ENCODE results near the gene CHRM4. TPM values are rescaled to one million over a fixed set of nuclear protein-coding genes. Genes with fewer than 3 reads are reported as not detected.

CHRM4 gene
- polyA plus RNA-seq, 2 of the 4 experiments (the other 2 are of a cell fraction) = 0.17 to 0.28 TPM

DNA sequence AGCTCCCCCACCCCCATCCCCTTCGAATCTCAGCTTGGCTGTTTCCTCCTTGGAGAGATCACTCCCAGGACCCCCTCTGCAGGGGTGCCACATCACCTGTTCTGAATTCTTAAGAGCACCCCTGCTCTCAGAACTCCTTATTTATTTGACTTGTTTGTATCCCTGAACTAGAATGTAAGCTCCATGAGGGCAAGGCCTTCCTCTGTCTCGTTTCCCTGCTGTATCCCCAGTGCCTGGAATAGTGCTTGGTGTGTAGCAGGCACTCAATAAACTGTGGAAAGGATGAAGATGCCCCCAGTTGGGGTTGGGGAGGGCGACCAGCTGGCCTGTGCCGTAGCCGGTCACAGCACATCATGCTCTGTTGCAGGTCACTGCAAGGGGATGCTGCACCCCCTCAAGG is 13.7 kb downstream of the CHRM4 start:
- FAIRE-seq (no peak), ATAC-seq (no peak), DNase-seq (ENCODE audit: low read depth in 1 of 2, low spot score in 1 of 2) (no peak)
- Histone ChIP-seq H3K4me2 (no peak overlapping the region), H3K4me1 (no peaks in the 10 kb centered on the region; the same call in 2 of the 3 replicates), H3K27ac (no peak overlapping the region), H3K9me3 (no peaks in the 10 kb centered on the region), H3K4me3 (no peak overlapping the region)
- 95% methylated on average over 3 of the region's 5 CpGs for WGBS (ENCODE audit: missing lambda C conversion rate)
- no peak for TF ChIP-seq ZNF302 (CRISPR knock-in tag; IDR thresholded peaks at IDR 0.05)
- TF ChIP-seq TP53 (CRISPR knock-in tag; IDR thresholded peaks at IDR 0.05) = no peak
- TF ChIP-seq HDAC2 (IDR thresholded peaks at IDR 0.05) = no peak
- TF ChIP-seq NPAS2 (CRISPR knock-in tag; IDR thresholded peaks at IDR 0.05; ENCODE audit: borderline replicate concordance) = no peak
- no peak for TF ChIP-seq POLR2A (IDR thresholded peaks at IDR 0.05; ENCODE audit: low read length)
- TF ChIP-seq, protein P1, sequence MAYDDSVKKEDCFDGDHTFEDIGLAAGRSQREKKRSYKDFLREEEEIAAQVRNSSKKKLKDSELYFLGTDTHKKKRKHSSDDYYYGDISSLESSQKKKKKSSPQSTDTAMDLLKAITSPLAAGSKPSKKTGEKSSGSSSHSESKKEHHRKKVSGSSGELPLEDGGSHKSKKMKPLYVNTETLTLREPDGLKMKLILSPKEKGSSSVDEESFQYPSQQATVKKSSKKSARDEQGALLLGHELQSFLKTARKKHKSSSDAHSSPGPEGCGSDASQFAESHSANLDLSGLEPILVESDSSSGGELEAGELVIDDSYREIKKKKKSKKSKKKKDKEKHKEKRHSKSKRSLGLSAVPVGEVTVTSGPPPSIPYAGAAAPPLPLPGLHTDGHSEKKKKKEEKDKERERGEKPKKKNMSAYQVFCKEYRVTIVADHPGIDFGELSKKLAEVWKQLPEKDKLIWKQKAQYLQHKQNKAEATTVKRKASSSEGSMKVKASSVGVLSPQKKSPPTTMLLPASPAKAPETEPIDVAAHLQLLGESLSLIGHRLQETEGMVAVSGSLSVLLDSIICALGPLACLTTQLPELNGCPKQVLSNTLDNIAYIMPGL (CRISPR knock-in tag; IDR thresholded peaks at IDR 0.05; ENCODE audit: borderline replicate concordance) = no peak
- TF ChIP-seq ZC3H11A (IDR thresholded peaks at IDR 0.05) = no peak
- TF ChIP-seq HOXA7 (CRISPR knock-in tag; IDR thresholded peaks at IDR 0.05) = no peak
- TF ChIP-seq MAFK (IDR thresholded peaks at IDR 0.05; ENCODE audit: partially characterized antibody) = no peak
- TF ChIP-seq CEBPB (IDR thresholded peaks at IDR 0.05) = no peak
- TF ChIP-seq, protein P2, sequence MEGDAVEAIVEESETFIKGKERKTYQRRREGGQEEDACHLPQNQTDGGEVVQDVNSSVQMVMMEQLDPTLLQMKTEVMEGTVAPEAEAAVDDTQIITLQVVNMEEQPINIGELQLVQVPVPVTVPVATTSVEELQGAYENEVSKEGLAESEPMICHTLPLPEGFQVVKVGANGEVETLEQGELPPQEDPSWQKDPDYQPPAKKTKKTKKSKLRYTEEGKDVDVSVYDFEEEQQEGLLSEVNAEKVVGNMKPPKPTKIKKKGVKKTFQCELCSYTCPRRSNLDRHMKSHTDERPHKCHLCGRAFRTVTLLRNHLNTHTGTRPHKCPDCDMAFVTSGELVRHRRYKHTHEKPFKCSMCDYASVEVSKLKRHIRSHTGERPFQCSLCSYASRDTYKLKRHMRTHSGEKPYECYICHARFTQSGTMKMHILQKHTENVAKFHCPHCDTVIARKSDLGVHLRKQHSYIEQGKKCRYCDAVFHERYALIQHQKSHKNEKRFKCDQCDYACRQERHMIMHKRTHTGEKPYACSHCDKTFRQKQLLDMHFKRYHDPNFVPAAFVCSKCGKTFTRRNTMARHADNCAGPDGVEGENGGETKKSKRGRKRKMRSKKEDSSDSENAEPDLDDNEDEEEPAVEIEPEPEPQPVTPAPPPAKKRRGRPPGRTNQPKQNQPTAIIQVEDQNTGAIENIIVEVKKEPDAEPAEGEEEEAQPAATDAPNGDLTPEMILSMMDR (IDR thresholded peaks at IDR 0.05) = no peak
- no peak for TF ChIP-seq PHF8 (IDR thresholded peaks at IDR 0.05; ENCODE audit: borderline replicate concordance, low read depth)
- no peak for TF ChIP-seq FOSB (CRISPR knock-in tag; IDR thresholded peaks at IDR 0.05)
- no peak for TF ChIP-seq FOSL2 (IDR thresholded peaks at IDR 0.05)
- TF ChIP-seq FOSL2 (CRISPR knock-in tag; IDR thresholded peaks at IDR 0.05) = no peak
- ChIA-PET POLR2A (no interaction called here), CTCF (interaction anchor here (0.9 to 19.6 kb wide), 6 partner anchors 8 to 160 kb away, joined by 3 to 220 read pairs (median 12); partner anchors contain the start of genes CHRM4 and DGKZ)

DNA sequence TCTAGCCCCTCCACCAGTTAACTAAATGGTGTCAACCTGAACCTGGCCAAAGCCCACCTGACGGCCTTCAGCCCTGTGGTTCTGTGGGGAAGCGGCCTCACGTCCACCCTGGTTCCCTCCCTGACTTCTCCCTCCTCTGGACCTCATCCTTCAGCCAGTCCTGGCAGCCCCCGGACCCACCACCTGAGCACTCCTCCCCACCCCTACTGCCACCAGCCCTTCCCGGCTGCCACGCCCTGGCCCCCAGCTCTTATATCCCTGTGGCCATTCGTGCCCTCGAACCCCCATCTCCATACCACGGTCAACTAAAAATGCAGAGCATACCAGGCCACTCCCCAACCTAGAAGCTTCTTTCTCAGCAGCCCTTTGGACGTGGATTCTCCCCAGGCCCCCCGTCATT is 14.3 kb downstream of the CHRM4 start:
- H3K9me3 ChIP-seq = no peaks in the 10 kb centered on the region
- ChIA-PET CTCF (interaction anchor here (1.2 to 19.6 kb wide), 4 partner anchors 9 to 161 kb away, joined by 3 to 220 read pairs (median 26); partner anchors contain the start of genes CHRM4 and DGKZ), POLR2A (no interaction called here)
- H3K4me2 ChIP-seq = no peak overlapping the region
- no peak overlapping the region for H3K4me3 ChIP-seq
- no peak overlapping the region for H3K27ac ChIP-seq
- no peaks in the 10 kb centered on the region; the same call in 2 of the 3 replicates for H3K4me1 ChIP-seq
- TF ChIP-seq MAFK (IDR thresholded peaks at IDR 0.05; ENCODE audit: partially characterized antibody) (no peak), RCOR1 (IDR thresholded peaks at IDR 0.05; ENCODE audit: low read depth, low read length) (no peak), MAZ (IDR thresholded peaks at IDR 0.05; ENCODE audit: borderline replicate concordance, low read depth, low read length) (no peak), NPAS2 (CRISPR knock-in tag; IDR thresholded peaks at IDR 0.05; ENCODE audit: borderline replicate concordance) (no peak), ZSCAN20 (CRISPR knock-in tag; IDR thresholded peaks at IDR 0.05) (no peak), HDAC2 (IDR thresholded peaks at IDR 0.05) (no peak), HEYL (CRISPR knock-in tag; IDR thresholded peaks at IDR 0.05) (no peak), ZC3H11A (IDR thresholded peaks at IDR 0.05) (no peak), PHF8 (IDR thresholded peaks at IDR 0.05; ENCODE audit: borderline replicate concordance, low read depth) (no peak), POLR2AphosphoS2 (conservative IDR thresholded peaks at IDR 0.05; ENCODE audit: low read length) (no peak), SMC3 (IDR thresholded peaks at IDR 0.05) (no peak), NFE2L2 (conservative IDR thresholded peaks at IDR 0.05; ENCODE audit: low read length) (no peak)
- TF ChIP-seq, protein P3, sequence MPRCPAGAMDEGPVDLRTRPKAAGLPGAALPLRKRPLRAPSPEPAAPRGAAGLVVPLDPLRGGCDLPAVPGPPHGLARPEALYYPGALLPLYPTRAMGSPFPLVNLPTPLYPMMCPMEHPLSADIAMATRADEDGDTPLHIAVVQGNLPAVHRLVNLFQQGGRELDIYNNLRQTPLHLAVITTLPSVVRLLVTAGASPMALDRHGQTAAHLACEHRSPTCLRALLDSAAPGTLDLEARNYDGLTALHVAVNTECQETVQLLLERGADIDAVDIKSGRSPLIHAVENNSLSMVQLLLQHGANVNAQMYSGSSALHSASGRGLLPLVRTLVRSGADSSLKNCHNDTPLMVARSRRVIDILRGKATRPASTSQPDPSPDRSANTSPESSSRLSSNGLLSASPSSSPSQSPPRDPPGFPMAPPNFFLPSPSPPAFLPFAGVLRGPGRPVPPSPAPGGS (IDR thresholded peaks at IDR 0.05) = no peak
- TF ChIP-seq, protein P2 (IDR thresholded peaks at IDR 0.05) = no peak
- TF ChIP-seq, protein P1 (CRISPR knock-in tag; IDR thresholded peaks at IDR 0.05; ENCODE audit: borderline replicate concordance) = no peak
- TF ChIP-seq, protein P4, sequence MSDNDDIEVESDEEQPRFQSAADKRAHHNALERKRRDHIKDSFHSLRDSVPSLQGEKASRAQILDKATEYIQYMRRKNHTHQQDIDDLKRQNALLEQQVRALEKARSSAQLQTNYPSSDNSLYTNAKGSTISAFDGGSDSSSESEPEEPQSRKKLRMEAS (IDR thresholded peaks at IDR 0.05) = no peak
- TF ChIP-seq, protein P5, sequence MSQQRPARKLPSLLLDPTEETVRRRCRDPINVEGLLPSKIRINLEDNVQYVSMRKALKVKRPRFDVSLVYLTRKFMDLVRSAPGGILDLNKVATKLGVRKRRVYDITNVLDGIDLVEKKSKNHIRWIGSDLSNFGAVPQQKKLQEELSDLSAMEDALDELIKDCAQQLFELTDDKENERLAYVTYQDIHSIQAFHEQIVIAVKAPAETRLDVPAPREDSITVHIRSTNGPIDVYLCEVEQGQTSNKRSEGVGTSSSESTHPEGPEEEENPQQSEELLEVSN (IDR thresholded peaks at IDR 0.05; ENCODE audit: borderline replicate concordance, low read depth) = no peak
- 97% methylated on average over 10 of the region's 11 CpGs for WGBS (ENCODE audit: missing lambda C conversion rate)
- FAIRE-seq = no peak
- no peak for DNase-seq (ENCODE audit: low read depth in 1 of 2, low spot score in 1 of 2)
- no peak for ATAC-seq
